ENCODE results near the gene KCNQ5.

Gene KCNQ5

GRCh38 chr6:72675396-72675795 lies 53.5 kb downstream of the KCNQ5 start:
- DNase-seq (ENCODE audit: low read depth in 2 of 2) = no peak

GRCh38 chr6:72676995-72677394 lies 55.1 kb downstream of the KCNQ5 start:
- no peak for DNase-seq (ENCODE audit: low read depth in 2 of 2)

GRCh38 chr6:72677740-72678139 lies 55.9 kb downstream of the KCNQ5 start:
- no peak for DNase-seq (ENCODE audit: low read depth in 2 of 2)

GRCh38 chr6:72683797-72684196 lies 61.9 kb downstream of the KCNQ5 start:
- no peak for DNase-seq (ENCODE audit: low read depth in 2 of 2)

- no peak for DNase-seq (ENCODE audit: low read depth in 2 of 2)
Measured at GRCh38 chr6:72689107-72689954, 67.5 kb downstream of the KCNQ5 start.

GRCh38 chr6:72691249-72691648 lies 69.4 kb downstream of the KCNQ5 start:
- DNase-seq (ENCODE audit: low read depth in 2 of 2) = no peak

GRCh38 chr6:72696055-72696454 lies 74.2 kb downstream of the KCNQ5 start:
- DNase-seq (ENCODE audit: low read depth in 2 of 2) = no peak

GRCh38 chr6:72699159-72699558 lies 77.3 kb downstream of the KCNQ5 start:
- no peak for DNase-seq (ENCODE audit: low read depth in 2 of 2)

- no peak for DNase-seq (ENCODE audit: low read depth in 2 of 2)
Measured at GRCh38 chr6:72702421-72702820, 80.6 kb downstream of the KCNQ5 start.

GRCh38 chr6:72703093-72703492 lies 81.2 kb downstream of the KCNQ5 start:
- no peak for DNase-seq (ENCODE audit: low read depth in 2 of 2)

GRCh38 chr6:72704979-72705378 lies 83.1 kb downstream of the KCNQ5 start:
- DNase-seq (ENCODE audit: low read depth in 2 of 2) = no peak

GRCh38 chr6:72709431-72709830 lies 87.6 kb downstream of the KCNQ5 start:
- DNase-seq (ENCODE audit: low read depth in 2 of 2) = no peak

- DNase-seq (ENCODE audit: low read depth in 2 of 2) = no peak
Measured at GRCh38 chr6:72711731-72712130, 89.9 kb downstream of the KCNQ5 start.

GRCh38 chr6:72712910-72713309 lies 91.0 kb downstream of the KCNQ5 start:
- no peak for DNase-seq (ENCODE audit: low read depth in 2 of 2)

- DNase-seq (ENCODE audit: low read depth in 2 of 2) = no peak
Measured at GRCh38 chr6:72715119-72715518, 93.3 kb downstream of the KCNQ5 start.

- DNase-seq (ENCODE audit: low read depth in 2 of 2) = no peak
Measured at GRCh38 chr6:72716916-72717315, 95.1 kb downstream of the KCNQ5 start.

- DNase-seq (ENCODE audit: low read depth in 2 of 2) = no peak
Measured at GRCh38 chr6:72720464-72720863, 98.6 kb downstream of the KCNQ5 start.

- no peak for DNase-seq (ENCODE audit: low read depth in 2 of 2)
Measured at GRCh38 chr6:72721346-72721745, 99.5 kb downstream of the KCNQ5 start.

GRCh38 chr6:72724545-72724944 lies 102.7 kb downstream of the KCNQ5 start:
- DNase-seq (ENCODE audit: low read depth in 2 of 2) = no peak

- no peak for DNase-seq (ENCODE audit: low read depth in 2 of 2)
Measured at GRCh38 chr6:72728706-72729343, 107.0 kb downstream of the KCNQ5 start.

- DNase-seq (ENCODE audit: low read depth in 2 of 2) = no peak
Measured at GRCh38 chr6:72733045-72733444, 111.2 kb downstream of the KCNQ5 start.

GRCh38 chr6:72738091-72738490 lies 116.2 kb downstream of the KCNQ5 start:
- no peak for DNase-seq (ENCODE audit: low read depth in 2 of 2)

- DNase-seq (ENCODE audit: low read depth in 2 of 2) = no peak
Measured at GRCh38 chr6:72739368-72739779, 117.5 kb downstream of the KCNQ5 start.
